Esophagus squamous epithelium (tissue), 4 donors: ENCODE data around the gene RAPGEF5.

ENCODE experiments used
- POLR2A ChIP-seq, 4 donors: fragments of 450-650 bp; IDR thresholded peaks; one replicate each; pipeline ENCODE4 v1.6.1; 2017; ENCODE audit warnings: antibody characterized with exemption in 4 of 4, mild to moderate bottlenecking in 4 of 4, moderate library complexity in 3 of 4
- TF ChIP-seq, protein P1 (sequence below), 6 experiments: fragments of 450-650 bp in 4 of 6; fragments of 200-600 bp in 2 of 6; sonication (generic) in 2 of 6; IDR thresholded peaks; one replicate each; pipeline ENCODE4 v1.5.1; 2016 to 2019; ENCODE audit warnings: antibody characterized with exemption in 6 of 6, mild to moderate bottlenecking in 4 of 6, moderate library complexity in 4 of 6

DNA sequence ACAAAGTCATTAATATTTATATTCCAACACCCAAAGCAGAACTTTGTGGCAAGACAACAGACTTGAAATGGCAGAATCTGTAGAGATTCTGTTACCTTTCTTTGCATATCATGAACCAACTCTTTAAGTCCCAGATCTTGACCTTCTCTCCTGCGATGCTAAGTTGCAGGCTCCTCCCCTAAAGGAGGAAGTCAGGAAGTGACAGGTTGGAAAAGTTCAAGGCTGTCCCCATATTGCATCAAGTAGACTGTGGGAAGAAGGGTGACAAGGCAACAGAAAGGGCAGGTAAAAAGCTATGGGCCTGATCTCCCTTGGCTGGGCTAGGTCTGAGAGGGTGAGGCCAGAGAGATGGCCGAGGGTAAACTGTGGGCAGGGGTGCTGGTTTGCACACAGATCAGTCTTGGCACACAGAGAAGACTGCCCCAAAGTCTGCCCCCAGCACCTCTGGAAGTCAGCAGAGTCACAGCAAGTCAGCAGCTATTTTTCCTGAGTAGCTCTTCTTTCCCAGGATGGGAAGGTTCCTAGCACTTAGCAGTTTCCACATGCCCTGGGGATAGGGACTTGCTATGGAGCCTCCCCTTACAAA is 115.1 kb downstream of the RAPGEF5 start:
- TF ChIP-seq, protein P1, sequence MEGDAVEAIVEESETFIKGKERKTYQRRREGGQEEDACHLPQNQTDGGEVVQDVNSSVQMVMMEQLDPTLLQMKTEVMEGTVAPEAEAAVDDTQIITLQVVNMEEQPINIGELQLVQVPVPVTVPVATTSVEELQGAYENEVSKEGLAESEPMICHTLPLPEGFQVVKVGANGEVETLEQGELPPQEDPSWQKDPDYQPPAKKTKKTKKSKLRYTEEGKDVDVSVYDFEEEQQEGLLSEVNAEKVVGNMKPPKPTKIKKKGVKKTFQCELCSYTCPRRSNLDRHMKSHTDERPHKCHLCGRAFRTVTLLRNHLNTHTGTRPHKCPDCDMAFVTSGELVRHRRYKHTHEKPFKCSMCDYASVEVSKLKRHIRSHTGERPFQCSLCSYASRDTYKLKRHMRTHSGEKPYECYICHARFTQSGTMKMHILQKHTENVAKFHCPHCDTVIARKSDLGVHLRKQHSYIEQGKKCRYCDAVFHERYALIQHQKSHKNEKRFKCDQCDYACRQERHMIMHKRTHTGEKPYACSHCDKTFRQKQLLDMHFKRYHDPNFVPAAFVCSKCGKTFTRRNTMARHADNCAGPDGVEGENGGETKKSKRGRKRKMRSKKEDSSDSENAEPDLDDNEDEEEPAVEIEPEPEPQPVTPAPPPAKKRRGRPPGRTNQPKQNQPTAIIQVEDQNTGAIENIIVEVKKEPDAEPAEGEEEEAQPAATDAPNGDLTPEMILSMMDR (IDR thresholded peaks at IDR 0.05), result no peak
- no peak for TF ChIP-seq POLR2A (IDR thresholded peaks at IDR 0.05)
